Pulmonary artery endothelial cell (primary cell): Measurements from ENCODE around the gene EFTUD2. TPM values are rescaled to one million over a fixed set of nuclear protein-coding genes. Genes with fewer than 3 reads are reported as not detected.
"Not testable (repeated sequence)": the region's sequence is repeated elsewhere in the genome, so short reads cannot be mapped to it uniquely, and the experiment has no call there.

Experiments
- DNase-seq: peaks from one replicate; pipeline ENCODE4 v3.0.0-alpha.2; 2011; ENCODE audit warnings: low read depth, low spot score
- total RNA-seq: library from RNA; depleted of rRNA; stranded (reverse); fragments of >200 nt; gene quantifications from 2 replicates; pipeline ENCODE4 v1.2.3, GENCODE V29; 2014

The EFTUD2 gene
- total RNA-seq, 1 donor from 2014 or later, result 226 TPM

DNA sequence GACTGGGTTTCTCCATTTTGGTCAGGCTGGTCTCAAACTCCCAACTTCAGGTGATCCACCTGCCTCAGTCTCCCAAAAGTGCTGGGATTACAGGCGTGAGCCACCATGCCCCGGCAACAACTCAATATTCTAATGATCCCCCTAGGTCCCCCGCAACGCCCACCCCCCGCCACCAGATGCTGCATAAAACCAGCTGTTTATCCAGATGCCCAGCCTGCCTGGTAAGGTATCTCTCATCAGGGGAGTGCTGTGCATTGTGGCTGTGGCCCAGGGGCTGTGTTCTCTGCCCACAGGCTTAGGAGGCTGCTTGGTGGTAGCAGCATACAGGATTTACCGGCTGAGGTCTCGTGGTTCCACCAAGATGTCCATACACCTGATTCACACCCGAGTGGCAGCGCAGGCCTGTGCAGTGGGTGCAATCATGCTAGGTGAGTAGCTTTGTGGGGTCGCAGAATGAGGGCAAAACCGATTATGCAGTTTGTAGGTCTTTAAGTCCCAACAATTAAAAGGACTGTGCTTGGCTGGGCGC is 50.2 kb downstream of the EFTUD2 start:
- no peak for DNase-seq

- no peak for DNase-seq
Observed at GRCh38 chr17:44848257-44848795, 50.9 kb downstream of the EFTUD2 start.

- DNase-seq, result no peak
Observed at GRCh38 chr17:44847586-44847985, 51.7 kb downstream of the EFTUD2 start, which contains the start of gene HIGD1B. TSS of gene HIGD1B (plus strand) at chr17:44847883. CDS start at chr17:44848153, 270 bp downstream.

DNA sequence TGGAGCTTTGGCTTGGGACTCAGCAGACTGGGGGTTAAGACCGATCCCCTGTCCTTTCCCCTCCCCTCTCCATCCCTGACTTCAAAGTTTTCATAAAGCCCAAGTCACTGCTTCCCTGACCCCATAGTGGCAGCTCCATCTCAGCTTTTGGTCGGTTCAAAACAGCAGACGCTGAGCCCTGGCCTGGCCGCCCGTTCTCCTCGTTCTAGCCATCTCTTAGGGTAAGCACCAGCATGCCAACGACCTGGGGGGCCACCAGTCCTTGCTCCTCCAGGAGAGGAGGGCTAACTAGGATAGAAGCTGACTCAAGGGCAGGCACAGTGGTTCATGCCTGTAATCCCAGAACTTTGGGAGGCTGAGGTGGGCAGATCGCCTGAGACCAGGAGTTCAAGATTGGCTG is 53.0 kb downstream of the EFTUD2 start:
- no peak for DNase-seq

DNA sequence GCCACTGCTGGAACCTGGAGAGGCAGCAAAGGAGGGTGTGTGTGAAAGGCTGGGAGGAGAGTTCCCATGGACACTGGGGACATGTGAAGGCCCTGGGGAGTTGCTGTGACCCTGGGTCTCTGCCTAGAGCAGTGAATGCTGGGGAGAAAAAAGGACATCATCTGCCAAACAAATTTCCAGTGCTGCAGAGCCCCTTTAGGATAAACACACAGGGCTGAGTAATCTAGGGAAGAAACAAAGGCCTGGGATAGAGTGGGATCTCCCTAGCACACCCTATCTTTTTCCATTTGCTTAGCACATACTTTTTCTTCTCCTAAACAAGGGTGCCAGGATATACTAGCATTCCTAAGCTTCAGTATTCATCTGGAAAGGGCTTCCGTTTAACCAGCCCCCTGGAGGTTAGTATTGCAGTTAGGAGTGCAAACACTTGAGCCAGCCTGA is 54.8 kb downstream of the EFTUD2 start:
- no peak for DNase-seq

GRCh38 chr17:44842748-44843147 is 56.5 kb downstream of the EFTUD2 start:
- no peak for DNase-seq

- no peak for DNase-seq
Observed at GRCh38 chr17:44840936-44841335, 58.3 kb downstream of the EFTUD2 start.

- no peak for DNase-seq
Observed at GRCh38 chr17:44840274-44840673, 59.0 kb downstream of the EFTUD2 start.

GRCh38 chr17:44837196-44837595 is 62.0 kb downstream of the EFTUD2 start:
- DNase-seq, result no peak

DNA sequence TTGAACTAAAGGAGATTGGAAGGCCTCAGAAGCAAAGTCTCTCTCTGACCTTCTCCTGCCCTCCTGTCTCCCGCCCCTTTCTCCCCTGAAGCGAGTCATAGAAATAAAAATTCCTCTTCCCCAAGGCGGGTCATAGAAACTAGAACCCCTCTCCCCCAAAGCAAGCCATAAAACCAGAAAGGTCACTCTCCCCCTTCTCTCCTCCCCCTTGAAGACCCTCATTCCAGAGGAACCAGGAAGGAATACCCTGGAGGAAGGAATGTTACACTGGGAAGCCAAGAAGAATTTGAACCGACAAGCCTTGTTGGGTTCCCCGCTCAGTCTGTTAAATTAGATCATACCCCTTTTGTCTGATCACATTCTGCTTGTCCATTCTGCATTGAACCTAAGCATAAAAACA is 66.4 kb downstream of the EFTUD2 start:
- no peak for DNase-seq

DNA sequence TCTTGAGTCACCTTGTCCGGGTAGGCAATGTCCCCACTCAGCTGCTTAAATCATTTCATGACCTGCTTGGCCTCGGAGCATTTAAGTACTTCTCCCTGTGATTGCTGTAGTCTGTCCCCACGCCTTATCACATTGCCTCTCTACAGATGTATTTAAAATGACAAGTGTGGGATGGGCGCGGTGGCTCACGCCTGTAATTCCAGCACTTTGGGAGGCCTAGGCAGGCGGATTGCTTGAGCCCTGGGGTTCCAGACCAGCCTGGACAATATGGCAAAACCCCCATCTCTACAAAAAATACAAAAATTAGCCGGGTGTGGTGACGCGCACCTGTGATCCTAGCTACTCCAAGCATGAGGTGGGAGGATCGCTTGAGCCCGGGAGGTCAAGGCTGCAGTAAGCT is 67.9 kb downstream of the EFTUD2 start:
- no peak for DNase-seq

- DNase-seq, result no peak
Observed at GRCh38 chr17:44830359-44831288, 68.6 kb downstream of the EFTUD2 start.

- no peak for DNase-seq
Observed at GRCh38 chr17:44829523-44830358, 69.5 kb downstream of the EFTUD2 start, which contains the start of gene GJC1. TSS of gene GJC1 (minus strand) at chr17:44830287. CDS start at chr17:44805817, 24,470 bp downstream.

DNA sequence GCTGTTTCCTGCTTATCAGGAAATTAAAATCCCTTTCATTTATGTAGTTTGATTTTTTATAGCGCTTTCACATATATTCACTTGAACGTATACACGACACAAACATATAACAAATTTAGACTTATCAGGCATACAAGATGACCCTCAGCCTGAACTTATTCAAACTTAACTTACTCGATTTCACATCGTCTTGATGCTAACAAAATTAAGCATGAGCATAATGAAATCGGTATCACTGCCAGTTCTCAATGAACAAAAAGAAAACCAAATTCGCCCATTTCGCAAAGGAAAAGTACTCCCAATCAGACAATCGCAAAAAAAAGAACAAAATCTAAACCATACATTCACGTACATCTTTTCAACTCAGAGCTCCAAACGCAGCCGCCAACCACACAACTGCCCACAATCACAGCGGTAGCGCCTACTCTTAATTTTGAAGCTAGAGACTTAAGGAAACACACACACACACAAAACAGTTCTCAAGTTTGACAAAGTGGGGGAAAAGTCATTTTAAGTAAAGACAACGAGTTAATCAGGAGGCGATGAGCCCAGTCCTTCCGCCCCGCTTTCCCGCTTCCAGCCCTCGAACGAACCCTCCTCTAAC is 70.2 kb downstream of the EFTUD2 start:
- DNase-seq, result no peak

GRCh38 chr17:44827863-44828262 is 71.4 kb downstream of the EFTUD2 start:
- DNase-seq, result no peak

GRCh38 chr17:44826123-44826790 is 73.0 kb downstream of the EFTUD2 start:
- DNase-seq, result no peak

GRCh38 chr17:44825236-44825635 is 74.0 kb downstream of the EFTUD2 start:
- DNase-seq, result not testable (repeated sequence)

DNA sequence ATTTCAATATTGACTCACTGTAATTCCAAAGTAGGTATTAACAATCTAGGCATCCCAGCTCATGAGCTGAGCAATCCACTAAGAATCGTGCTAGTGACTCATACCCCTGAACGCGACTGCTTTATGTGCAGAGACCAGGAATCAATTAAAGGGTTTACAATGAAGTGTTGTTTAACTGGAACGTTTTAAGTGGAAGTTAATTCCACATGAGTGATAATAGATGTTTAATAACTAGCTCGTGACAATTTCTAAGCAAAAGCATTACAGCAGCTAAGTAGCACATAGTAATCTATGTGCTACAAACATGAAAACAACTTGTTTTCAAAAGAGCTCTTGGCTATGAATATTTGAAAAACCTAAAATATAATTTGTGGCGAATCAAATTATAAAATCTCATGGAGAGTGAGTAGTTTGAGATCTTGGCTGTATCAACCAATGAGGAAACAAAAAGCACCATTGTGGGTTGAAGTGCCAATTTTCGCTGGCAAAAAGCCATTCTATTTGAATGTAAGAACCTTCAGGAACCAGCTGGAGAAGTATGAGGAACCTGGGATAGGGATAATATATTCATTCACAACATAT is 78.5 kb downstream of the EFTUD2 start:
- DNase-seq, result peak; percentile 22

GRCh38 chr17:44818508-44818907 is 80.7 kb downstream of the EFTUD2 start:
- DNase-seq, result not testable (repeated sequence)

GRCh38 chr17:44812263-44812662 is 87.0 kb downstream of the EFTUD2 start:
- no peak for DNase-seq
